ENCODE data around the gene SORCS2.

SORCS2 gene

DNA sequence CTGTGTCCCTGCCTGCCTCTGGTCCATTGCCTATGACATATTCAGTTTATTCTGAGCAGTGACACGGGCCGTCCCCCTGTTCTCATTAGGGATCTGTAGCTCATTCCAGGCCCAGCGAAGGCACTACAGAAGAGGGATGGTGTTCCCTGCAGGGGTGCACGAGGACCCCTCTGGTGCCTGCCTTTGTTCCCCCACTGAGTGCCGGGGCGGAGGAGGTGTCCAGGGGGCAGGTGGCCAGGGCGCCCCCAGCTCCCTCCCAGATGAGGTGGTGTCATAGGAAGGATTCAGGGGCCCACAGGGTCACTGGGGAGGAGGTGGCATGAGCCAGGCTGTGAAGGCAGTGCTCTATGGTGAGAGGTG is 61.0 kb downstream of the SORCS2 start:
- TF ChIP-seq, protein P1, sequence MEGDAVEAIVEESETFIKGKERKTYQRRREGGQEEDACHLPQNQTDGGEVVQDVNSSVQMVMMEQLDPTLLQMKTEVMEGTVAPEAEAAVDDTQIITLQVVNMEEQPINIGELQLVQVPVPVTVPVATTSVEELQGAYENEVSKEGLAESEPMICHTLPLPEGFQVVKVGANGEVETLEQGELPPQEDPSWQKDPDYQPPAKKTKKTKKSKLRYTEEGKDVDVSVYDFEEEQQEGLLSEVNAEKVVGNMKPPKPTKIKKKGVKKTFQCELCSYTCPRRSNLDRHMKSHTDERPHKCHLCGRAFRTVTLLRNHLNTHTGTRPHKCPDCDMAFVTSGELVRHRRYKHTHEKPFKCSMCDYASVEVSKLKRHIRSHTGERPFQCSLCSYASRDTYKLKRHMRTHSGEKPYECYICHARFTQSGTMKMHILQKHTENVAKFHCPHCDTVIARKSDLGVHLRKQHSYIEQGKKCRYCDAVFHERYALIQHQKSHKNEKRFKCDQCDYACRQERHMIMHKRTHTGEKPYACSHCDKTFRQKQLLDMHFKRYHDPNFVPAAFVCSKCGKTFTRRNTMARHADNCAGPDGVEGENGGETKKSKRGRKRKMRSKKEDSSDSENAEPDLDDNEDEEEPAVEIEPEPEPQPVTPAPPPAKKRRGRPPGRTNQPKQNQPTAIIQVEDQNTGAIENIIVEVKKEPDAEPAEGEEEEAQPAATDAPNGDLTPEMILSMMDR (IDR thresholded peaks at IDR 0.05; ENCODE audit: low read depth, low read length): no peak
- no peak for DNase-seq (ENCODE audit: extremely low read depth, low read depth)

DNA sequence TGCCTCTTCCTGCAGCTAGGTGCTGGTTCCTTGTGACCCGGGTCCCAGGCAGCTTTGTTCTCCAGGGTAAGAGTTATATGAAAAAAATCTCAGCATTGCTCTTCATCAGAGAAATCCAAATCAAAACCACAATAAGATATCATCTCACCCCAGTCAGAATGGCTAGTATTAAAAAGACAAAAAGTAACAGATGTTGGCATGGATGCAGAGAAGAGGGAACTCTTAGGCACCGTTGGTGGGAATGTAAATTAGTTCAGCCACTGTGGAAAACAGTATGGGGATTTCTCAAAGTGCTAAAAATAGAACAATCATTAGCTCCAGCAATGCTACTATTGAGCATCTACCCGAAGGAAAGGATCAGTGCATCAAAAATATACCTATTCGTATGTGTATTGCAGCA is 61.5 kb downstream of the SORCS2 start:
- DNase-seq (ENCODE audit: extremely low read depth, low read depth): no peak
- TF ChIP-seq, protein P1 (IDR thresholded peaks at IDR 0.05; ENCODE audit: low read depth, low read length): no peak

DNA sequence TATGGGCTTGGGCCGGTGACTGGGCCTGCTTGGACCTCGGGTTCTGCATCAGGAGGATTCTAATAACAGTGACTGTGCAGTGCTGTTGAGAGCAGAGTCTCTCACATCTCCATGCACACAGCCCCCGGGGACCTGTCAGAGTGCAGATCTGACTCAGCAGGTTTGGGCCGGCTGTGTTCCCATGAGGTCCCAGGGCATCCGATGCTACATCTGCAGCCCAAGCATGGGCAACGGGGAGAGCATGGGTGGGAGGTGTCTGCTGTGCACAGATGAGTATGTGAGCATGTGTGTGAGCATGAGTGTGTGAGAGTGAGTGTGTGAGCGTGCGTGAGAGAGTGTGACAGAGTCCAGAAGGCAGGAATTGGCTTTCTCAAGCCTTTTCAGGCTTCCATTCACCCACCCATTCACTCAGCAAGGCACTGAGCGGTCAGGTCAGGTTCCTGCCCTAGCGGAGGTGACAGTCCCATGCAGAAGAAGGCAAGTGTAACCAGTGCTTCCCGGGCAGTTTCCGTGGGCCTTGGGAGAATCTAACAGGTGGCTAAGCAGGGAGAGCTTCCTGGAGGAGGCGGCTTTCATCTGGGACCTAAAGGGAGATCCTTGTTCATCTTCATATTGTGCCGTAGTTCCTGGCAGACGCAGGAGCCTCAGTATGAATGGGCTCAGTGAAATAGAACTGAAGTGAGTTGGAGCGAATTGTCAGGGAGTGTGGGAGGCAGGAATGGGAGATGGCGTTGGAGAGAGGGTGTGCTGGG is 62.6 kb downstream of the SORCS2 start:
- TF ChIP-seq, protein P1 (IDR thresholded peaks at IDR 0.05; ENCODE audit: low read depth, low read length): no peak
- no peak for DNase-seq (ENCODE audit: extremely low read depth, low read depth)

DNA sequence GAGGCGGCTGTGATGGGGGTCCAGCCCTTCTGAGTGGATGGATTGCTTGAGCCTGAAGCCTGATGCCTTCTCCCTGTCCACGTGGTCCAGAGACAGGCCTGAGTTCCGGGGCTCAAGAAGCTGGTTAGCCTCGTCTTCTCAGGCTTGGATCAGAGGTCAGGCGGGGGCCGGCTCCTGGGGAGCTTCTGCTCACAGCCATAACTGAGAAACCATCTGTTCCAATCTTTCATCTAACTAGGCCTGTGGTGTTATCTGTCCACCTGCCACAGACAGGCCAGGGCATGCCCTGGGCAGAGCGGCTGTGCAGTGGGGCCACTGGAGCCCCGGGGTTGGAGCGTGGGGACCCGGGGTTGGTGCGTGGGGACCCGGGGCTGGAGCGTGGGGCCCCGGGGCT is 63.1 kb downstream of the SORCS2 start:
- DNase-seq (ENCODE audit: extremely low read depth, low read depth): no peak
- TF ChIP-seq, protein P1 (IDR thresholded peaks at IDR 0.05; ENCODE audit: low read depth, low read length): no peak

DNA sequence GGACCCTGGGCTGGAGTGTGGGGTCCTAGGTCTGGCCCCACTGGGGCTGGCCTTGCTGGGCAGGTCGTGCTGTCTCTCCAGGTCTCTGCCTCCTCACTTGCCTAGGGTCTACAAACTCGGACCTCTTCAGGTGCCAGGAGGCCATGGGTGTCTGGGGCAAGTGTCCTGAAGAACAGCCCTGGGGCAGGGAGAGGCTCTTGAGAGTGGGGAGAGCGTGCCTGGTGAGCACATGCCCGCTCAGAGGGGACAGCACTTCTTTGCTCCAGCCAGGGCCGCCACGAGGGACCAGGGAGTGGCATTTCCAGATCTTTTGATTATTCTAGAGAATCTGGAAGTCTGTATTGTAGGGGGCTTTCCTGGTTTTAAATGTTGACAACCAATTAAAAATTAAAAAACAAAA is 63.7 kb downstream of the SORCS2 start:
- no peak for DNase-seq (ENCODE audit: extremely low read depth, low read depth)

DNA sequence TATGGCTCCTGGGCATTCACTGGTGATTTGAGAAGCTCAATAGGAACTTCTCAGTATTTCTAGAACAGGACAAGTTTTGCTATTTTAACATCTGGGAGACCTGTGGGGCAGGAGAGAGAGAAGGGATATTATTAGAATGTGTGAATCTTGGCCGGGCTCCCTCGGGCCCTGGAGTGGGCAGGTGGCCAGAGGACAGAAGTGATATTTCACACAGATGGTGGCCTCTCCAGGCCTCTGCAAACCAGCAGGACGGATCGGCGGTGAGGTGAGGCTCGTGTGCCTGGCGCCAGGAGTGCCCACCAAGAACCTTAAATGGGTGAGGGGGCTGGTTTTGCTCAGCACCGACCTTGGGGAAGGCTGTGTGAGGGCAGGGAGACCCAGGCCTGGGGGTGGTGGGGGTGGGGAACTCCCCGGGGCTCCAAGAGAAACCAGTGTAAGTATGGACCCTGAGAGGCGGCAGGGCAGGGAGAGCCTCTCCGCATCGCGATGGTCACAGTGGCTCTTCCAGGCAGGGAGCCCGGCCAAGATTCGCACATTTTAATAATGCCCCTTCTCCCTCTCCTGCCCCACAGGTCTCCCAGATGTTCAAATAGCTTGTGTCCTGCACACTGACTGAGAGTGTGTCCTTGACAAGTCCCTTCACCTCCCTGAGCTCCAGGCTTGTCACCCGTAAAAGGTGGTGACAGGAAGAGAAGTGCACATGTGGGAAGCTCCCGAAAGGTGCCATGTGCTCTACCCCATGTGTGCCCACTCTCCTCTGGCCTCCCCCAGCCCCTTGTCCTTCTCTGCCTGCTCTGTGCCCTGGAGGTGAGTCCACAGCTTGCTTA is 64.9 kb downstream of the SORCS2 start:
- TF ChIP-seq, protein P1 (IDR thresholded peaks at IDR 0.05; ENCODE audit: low read depth, low read length): no peak
- no peak for DNase-seq (ENCODE audit: extremely low read depth, low read depth)

More for the DNA sequence above, 63.7 kb downstream of the SORCS2 start:
- TF ChIP-seq, protein P1 (IDR thresholded peaks at IDR 0.05; ENCODE audit: low read depth, low read length): no peak

DNA sequence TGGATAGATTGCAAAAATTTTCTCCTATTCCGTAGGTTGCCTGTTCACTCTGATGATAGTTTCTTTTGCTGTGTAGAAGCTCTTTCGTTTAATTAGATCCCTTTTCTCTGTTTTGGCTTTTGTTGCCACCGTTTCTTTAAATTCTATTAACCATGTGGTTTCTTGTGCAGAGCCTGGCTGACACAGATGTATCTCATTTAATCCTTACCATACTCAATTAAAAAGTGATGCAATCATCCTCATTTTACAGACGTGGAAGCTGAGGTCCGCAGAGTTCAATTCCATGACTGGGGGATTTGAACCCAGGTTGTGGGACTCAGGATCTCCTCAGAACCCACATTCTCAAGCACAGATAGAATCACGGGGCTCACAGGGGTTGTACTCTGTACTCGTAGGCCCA is 66.7 kb downstream of the SORCS2 start:
- DNase-seq (ENCODE audit: extremely low read depth, low read depth): no peak
- TF ChIP-seq, protein P1 (IDR thresholded peaks at IDR 0.05; ENCODE audit: low read depth, low read length): no peak

Data from AG09319 (cell line).